ENCODE measurements around the gene SLMAP. TPM values are rescaled to one million over a fixed set of nuclear protein-coding genes. Genes with fewer than 3 reads are reported as not detected.

SLMAP gene
- total and polyA plus RNA-seq, 2 of the 4 experiments (the other 2 are of a cell fraction), result 15.5 to 26.5 TPM

DNA sequence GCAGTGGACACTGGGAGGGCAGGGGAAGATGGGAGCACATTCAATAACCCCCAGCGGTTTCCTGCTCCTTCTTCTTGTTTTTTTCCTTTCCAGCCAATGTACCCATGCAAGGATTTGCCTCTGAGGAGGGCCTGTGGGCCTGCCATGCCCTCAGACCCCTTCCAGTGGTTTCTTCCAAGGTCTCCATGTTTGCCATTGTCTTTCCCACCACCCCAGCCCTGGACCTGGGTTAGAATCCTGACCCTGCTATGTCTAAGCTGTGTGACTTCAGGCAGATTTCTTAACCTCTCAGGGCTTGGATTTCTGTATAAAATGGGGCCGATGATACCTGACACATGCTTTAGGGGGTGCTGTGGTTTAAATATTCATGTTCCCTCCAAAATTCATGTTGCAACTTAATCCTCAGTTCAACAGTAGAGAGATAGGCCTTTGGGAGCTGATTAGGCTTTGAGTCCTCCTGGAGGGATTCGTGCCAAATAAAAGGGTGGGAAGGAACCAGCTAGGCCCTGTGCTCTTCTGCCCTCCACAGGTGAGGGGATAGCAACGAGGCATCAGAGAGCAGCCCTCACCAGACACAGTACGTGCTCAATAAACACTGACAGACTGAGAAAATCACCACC is 205.8 kb downstream of the SLMAP start:
- BruUV-seq (replicated peaks), result no TSS peak
- dilution Hi-C loops (cut with HindIII; ENCODE audit: low sequenced_read_pairs, unreplicated experiment), result no loop called here

More for the DNA sequence above, 205.8 kb downstream of the SLMAP start:
- Histone ChIP-seq H4K91ac (ENCODE audit: insufficient read depth, low read depth, low read length) (peak overlapping the region; percentile 54), H2BK20ac (ENCODE audit: low read depth, low read length) (peak overlapping the region; percentile 57), H2BK5ac (ENCODE audit: low read depth, low read length, poor library complexity, severe bottlenecking) (peak overlapping the region; percentile 1), H3K79me1 (ENCODE audit: low read depth in 1 of 2, low read length in 2 of 2) (0 out of 4 replicates have a peak, but pooled peaks cover 0 to 2% of the 10 kb centered on the region in 2 experiments), H3K36me3 (ENCODE audit: control insufficient read depth, insufficient read depth, low read length) (no peaks in the 10 kb centered on the region), H3K4ac (ENCODE audit: low read depth, low read length) (peak overlapping the region; percentile 52), H3K9ac (ENCODE audit: low read depth, low read length) (no peak overlapping the region), H3K56ac (ENCODE audit: extremely low read depth, insufficient read depth, low read length) (no peak overlapping the region), H3K4me3 (ENCODE audit: insufficient read depth, low read depth, low read length) (no peak overlapping the region), H2AFZ (replicated peaks; ENCODE audit: low read length, poor library complexity) (no peak overlapping the region), H2AK9ac (replicated peaks; ENCODE audit: low read depth, low read length, poor library complexity) (peak overlapping the region; percentile 33), H2BK120ac (ENCODE audit: low read depth, low read length) (peak overlapping the region; percentile 68; the same call in 1 of the 2 replicates), H3K4me2 (ENCODE audit: low read depth, low read length) (no peak overlapping the region), H2AK5ac (ENCODE audit: low read depth, low read length) (peak overlapping the region; percentile 46), H4K20me1 (ENCODE audit: insufficient read depth, low read length) (no peaks in the 10 kb centered on the region), H3K4me1 (ENCODE audit: control insufficient read depth, insufficient read depth, low read length) (peaks cover 2% of the 10 kb centered on the region; the same call in 1 of the 2 replicates), H3K14ac (replicated peaks; ENCODE audit: low read depth, low read length) (0 out of 2 replicates have a peak overlapping the region, but pooled peaks have one; percentile 27), H3K9me1 (ENCODE audit: insufficient read depth, low read length) (peaks cover 6% of the 10 kb centered on the region; the same call in 1 of the 2 replicates), H3K23ac (ENCODE audit: low read depth, low read length) (no peak overlapping the region), H3K18ac (ENCODE audit: low read depth, low read length) (no peak overlapping the region), H2BK15ac (ENCODE audit: low read depth, low read length) (0 out of 3 replicates have a peak overlapping the region, but pooled peaks have one; percentile 64), H3K9me3 (ENCODE audit: control insufficient read depth, insufficient read depth, low read length) (no peaks in the 10 kb centered on the region), H3K27ac (ENCODE audit: insufficient read depth, low read length) (no peak overlapping the region), H4K8ac (ENCODE audit: low read depth in 2 of 2, low read length in 2 of 2) (peak overlapping the region in 1 of 2 experiments; percentile 31; a peak in 2 of 4 replicates), H4K5ac (ENCODE audit: low read depth, low read length) (no peak overlapping the region), H3K27me3 (ENCODE audit: control insufficient read depth, insufficient read depth, low read length) (no peaks in the 10 kb centered on the region)
- DNase-seq (peak; percentile 61), ATAC-seq (ENCODE audit: low read depth) (peak; percentile 64)
- CTCF ChIA-PET, result interaction anchor here (0.7 to 1.2 kb wide), 7 partner anchors 11 to 255 kb away, joined by 3 read pairs; no protein-coding TSS in a partner anchor
- intact Hi-C loops (cut with micrococcal nuclease) (loop anchor here (5.0 kb wide), 3 partner anchors 45 to 340 kb away; partner anchors contain the start of gene FLNB), in situ Hi-C loops (cut with MboI; ENCODE audit: low sequenced_read_pairs) (no loop called here)
- TF ChIP-seq RAD21 (IDR thresholded peaks at IDR 0.05; ENCODE audit: low read length) (peak; percentile 74), NFE2L2 (IDR thresholded peaks at IDR 0.05; ENCODE audit: low read depth, low read length) (no peak), MAFK (IDR thresholded peaks at IDR 0.05; ENCODE audit: low read depth, low read length) (no peak), CEBPB (IDR thresholded peaks at IDR 0.05; ENCODE audit: low read depth, low read length) (peak; percentile 72; the same call in 1 of the 2 replicates), SMC3 (IDR thresholded peaks at IDR 0.05; ENCODE audit: low read depth, low read length) (peak; percentile 57)
- TF ChIP-seq, protein P1, sequence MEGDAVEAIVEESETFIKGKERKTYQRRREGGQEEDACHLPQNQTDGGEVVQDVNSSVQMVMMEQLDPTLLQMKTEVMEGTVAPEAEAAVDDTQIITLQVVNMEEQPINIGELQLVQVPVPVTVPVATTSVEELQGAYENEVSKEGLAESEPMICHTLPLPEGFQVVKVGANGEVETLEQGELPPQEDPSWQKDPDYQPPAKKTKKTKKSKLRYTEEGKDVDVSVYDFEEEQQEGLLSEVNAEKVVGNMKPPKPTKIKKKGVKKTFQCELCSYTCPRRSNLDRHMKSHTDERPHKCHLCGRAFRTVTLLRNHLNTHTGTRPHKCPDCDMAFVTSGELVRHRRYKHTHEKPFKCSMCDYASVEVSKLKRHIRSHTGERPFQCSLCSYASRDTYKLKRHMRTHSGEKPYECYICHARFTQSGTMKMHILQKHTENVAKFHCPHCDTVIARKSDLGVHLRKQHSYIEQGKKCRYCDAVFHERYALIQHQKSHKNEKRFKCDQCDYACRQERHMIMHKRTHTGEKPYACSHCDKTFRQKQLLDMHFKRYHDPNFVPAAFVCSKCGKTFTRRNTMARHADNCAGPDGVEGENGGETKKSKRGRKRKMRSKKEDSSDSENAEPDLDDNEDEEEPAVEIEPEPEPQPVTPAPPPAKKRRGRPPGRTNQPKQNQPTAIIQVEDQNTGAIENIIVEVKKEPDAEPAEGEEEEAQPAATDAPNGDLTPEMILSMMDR (conservative IDR thresholded peaks at IDR 0.05; ENCODE audit: low read depth, low read length), result peak; percentile 66
- WGBS, 2 experiments (ENCODE audit: extremely low coverage in 2 of 2, insufficient read length in 1 of 2), result no CpG with 5 or more reads among the region's 5 CpGs
- POLR2A ChIA-PET (ENCODE audit: unreplicated experiment), result no interaction called here
